ENCODE results near the gene SEMA3B.
A peak's percentile ranks its signal among the peaks of the same experiment; 100 is the strongest.
"Not testable (repeated sequence)": the region's sequence is repeated elsewhere in the genome, so short reads cannot be mapped to it uniquely, and the experiment has no call there.

Gene SEMA3B

DNA sequence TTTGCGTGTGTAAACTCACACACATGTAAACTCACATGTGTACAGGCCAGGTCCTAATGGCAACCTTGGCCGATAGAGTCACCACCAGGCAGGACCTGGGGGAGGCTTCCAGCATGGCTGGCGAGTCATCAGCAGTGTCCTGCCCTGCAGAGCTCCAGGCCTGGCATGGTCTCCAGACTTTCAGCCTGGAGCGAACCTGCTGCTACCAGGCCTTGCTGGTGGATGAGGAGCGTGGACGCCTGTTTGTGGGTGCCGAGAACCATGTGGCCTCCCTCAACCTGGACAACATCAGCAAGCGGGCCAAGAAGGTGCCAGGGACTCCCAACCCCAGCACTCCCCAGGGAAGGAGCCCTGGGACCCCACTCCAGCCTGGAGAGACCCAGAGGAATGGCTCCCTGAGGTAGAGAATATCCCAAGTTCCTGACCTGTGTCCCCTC, 1.0 kb downstream of the SEMA3B start:
- no peak overlapping the region for H3K4me3 ChIP-seq (ENCODE audit: low read depth, low read length)
- DNase-seq (ENCODE audit: low read depth) = no peak

DNA sequence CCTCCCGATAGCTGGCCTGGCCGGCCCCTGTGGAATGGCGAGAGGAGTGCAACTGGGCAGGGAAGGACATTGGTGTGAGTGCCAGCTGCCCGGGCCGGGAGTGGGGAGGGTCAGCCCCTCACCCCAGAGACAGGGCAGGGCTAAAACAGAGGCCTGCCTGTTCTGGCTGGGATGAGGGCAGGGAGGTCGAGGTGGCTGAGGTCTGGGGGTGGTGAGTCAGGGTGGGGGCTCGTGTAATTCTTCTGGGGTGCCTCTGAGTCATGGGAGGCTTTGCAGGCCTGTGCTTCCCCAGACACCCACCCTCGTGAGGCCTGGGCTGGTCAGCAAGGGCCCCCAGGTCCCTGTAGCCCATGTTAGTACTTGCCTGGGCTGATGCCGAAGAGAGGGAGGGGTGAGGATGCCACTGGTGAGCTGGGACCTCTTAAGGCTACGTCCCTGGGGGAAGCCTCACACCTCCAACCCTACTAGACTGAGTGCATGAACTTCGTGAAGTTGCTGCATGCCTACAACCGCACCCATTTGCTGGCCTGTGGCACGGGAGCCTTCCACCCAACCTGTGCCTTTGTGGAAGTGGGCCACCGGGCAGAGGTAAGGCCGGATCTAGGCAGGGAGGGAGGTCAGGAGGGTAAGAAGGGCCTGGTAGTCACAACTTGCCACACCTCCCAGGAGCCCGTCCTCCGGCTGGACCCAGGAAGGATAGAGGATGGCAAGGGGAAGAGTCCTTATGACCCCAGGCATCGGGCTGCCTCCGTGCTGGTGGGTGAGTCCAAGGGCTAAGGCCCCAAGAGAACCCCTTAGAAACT, 1.7 kb downstream of the SEMA3B start:
- DNase-seq (ENCODE audit: low read depth) = no peak
- H3K4me3 ChIP-seq (ENCODE audit: low read depth, low read length) = no peak overlapping the region

DNA sequence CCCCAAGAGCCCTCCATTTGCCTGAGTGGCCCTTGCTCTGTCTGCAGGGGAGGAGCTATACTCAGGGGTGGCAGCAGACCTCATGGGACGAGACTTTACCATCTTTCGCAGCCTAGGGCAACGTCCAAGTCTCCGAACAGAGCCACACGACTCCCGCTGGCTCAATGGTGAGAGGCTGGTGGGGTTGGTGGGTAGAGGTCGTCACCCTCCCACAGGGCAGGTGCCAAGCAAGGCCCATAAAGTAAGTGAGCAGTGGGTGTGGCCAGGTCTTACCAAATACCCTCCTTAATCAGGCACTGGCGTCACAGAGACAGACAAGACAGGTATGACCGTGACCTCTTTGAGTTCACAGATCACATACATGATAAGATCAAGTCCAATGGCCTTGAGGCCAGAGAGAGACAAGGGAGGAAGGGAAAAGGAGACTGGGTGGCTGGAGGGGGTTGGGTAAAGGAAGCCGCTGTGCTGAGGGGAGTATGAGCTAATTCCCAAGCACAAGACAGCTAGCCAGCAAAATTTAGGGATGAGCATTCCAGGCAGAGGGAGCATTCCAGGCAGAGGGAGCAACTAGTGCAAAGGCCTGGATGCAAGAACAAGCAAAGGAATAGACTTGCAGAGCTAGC, 2.5 kb downstream of the SEMA3B start:
- no peak overlapping the region for H3K4me3 ChIP-seq (ENCODE audit: low read depth, low read length)
- no peak for DNase-seq (ENCODE audit: low read depth)

DNA sequence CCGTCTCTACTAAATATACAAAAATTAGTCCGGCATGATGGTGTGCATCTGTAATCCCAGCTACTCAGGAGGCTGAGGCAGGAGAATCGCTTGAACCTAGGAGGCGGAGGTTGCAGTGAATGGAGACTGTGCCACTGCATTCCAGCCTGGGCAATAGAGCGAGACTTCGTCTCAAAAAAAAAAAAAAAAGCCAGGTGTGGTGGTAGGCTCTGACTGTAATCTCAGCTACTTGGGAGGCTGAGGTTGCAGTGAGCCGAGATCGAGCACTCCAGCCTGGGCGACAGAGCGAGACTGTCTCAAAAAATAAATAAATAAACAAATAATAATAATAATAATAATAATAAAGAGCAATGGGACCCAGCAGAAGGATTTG, 3.6 kb downstream of the SEMA3B start:
- DNase-seq (ENCODE audit: low read depth); H3K4me3 ChIP-seq (ENCODE audit: low read depth, low read length): not testable (repeated sequence)

DNA sequence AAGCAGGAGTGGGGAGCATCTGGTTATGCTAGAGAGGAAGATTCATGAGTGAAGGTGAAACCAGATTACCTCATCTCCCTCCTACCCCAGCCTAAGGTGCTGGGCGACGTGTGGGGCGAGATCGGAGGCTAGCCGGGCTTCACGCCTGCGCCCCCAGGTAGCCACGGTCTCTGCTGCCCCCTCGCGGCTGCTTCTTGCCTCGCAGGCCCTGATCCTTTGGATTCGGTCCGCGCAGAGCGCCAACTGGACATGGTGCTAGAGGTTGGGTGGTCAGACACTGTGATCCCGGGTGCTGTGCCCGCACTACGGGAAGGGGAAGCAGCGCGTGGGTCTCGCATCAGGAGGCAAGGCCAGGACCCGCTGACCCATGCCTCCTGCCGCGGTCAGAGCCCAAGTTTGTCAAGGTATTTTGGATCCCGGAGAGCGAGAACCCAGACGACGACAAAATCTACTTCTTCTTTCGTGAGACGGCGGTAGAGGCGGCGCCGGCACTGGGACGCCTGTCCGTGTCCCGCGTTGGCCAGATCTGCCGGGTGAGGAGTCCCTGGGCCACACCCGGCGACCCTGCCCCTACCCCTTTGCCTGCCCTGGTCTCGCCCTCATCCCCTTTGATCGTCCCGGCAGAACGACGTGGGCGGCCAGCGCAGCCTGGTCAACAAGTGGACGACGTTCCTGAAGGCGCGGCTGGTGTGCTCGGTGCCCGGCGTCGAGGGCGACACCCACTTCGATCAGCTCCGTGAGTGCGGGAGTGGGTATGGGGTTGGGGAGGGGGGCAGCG, 4.2 kb downstream of the SEMA3B start:
- peak overlapping the region; percentile 27 for H3K4me3 ChIP-seq (ENCODE audit: low read depth, low read length)
- DNase-seq (ENCODE audit: low read depth) = no peak

DNA sequence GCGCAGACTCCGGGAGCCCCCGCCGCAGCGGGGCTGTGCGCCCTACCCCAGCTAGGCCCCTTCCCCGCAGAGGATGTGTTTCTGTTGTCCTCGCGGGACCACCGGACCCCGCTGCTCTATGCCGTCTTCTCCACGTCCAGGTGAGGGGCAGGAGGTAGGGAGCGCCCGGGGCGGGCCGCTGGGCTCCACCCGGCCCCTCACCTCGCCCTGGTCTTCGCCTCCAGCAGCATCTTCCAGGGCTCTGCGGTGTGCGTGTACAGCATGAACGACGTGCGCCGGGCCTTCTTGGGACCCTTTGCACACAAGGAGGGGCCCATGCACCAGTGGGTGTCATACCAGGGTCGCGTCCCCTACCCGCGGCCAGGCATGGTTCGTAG, 4.7 kb downstream of the SEMA3B start:
- DNase-seq (ENCODE audit: low read depth) = no peak
- H3K4me3 ChIP-seq (ENCODE audit: low read depth, low read length) = no peak overlapping the region

DNA sequence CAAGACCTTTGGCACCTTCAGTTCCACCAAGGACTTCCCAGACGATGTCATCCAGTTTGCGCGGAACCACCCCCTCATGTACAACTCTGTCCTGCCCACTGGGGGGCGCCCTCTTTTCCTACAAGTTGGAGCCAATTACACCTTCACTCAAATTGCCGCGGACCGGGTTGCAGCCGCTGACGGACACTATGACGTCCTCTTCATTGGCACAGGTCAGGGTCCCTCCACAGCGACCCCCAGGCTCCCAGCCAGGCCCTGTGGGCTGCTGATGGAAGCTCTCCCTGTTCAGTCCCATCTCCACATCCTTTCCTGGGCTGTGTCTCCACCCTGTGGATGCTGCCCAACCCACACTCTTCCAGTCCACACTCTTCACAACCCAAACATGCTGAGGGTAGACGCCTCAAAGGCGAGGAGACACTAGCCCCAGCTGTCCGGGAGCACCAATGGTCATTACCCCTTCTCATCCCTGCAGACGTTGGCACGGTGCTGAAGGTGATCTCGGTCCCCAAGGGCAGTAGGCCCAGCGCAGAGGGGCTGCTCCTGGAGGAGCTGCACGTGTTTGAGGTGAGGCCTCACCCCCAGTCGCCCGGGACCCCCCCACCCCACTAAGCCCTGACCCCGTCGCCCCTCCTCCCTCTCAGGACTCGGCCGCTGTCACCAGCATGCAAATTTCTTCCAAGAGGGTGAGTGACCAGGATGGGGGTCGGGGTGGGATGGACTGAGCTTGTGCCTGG, 5.6 kb downstream of the SEMA3B start:
- no peak for DNase-seq (ENCODE audit: low read depth)
- no peak overlapping the region for H3K4me3 ChIP-seq (ENCODE audit: low read depth, low read length)

DNA sequence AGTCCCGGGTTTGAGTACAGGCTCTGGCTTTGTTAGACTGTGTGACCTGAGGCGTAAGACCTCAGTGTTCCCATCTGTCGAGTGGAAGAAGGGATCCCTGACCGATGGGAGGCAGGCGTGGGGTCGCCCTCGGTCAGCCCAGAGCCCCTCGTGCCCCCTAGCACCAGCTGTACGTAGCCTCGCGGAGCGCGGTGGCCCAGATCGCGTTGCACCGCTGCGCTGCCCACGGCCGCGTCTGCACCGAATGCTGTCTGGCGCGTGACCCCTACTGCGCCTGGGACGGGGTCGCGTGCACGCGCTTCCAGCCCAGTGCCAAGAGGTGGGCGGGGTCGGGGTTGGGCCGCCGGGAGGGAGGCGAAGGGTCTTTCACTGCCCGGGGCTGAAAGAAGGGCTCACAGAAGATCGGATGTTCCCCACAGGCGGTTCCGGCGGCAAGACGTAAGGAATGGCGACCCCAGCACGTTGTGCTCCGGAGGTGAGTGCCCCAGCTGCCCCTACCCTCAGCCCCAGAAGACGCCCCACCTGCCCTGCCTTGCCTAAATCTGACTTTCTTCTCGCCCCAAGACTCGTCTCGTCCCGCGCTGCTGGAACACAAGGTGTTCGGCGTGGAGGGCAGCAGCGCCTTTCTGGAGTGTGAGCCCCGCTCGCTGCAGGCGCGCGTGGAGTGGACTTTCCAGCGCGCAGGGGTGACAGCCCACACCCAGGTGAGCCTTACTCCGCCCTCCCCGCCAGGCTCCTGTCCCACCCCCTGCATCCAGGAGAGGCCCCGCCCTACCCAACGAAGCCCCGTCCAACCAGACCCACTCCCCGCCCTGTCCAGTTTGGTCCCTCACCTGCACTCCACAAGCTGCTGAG, 6.4 kb downstream of the SEMA3B start:
- H3K4me3 ChIP-seq (ENCODE audit: low read depth, low read length) = no peak overlapping the region
- DNase-seq (ENCODE audit: low read depth) = no peak

DNA sequence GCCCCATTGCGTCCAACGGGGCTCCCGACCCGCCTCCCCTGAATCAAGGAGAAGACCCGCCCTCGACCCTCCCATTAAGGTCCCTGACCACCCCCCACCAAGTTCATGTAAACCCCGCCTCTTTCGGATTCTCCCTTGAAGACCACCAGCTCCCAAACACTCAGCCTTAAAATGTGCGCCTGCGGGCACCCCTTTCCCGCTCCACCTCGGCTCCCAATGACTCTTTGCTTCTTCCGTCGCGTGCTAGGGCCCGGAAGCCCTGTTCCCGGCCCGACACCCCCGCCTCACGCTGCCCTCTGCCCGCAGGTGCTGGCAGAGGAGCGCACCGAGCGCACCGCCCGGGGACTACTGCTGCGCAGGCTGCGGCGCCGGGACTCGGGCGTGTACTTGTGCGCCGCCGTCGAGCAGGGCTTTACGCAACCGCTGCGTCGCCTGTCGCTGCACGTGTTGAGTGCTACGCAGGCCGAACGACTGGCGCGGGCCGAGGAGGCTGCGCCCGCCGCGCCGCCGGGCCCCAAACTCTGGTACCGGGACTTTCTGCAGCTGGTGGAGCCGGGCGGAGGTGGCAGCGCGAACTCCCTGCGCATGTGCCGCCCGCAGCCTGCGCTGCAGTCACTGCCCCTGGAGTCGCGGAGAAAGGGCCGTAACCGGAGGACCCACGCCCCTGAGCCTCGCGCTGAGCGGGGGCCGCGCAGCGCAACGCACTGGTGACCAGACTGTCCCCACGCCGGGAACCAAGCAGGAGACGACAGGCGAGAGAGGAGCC, 7.2 kb downstream of the SEMA3B start:
- DNase-seq (ENCODE audit: low read depth) = no peak
- H3K4me3 ChIP-seq (ENCODE audit: low read depth, low read length) = no peak overlapping the region

DNA sequence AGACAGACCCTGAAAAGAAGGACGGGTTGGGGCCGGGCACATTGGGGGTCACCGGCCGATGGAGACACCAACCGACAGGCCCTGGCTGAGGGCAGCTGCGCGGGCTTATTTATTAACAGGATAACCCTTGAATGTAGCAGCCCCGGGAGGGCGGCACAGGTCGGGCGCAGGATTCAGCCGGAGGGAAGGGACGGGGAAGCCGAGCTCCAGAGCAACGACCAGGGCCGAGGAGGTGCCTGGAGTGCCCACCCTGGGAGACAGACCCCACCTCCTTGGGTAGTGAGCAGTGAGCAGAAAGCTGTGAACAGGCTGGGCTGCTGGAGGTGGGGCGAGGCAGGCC, 7.8 kb downstream of the SEMA3B start:
- H3K4me3 ChIP-seq (ENCODE audit: low read depth, low read length) = no peak overlapping the region

DNA sequence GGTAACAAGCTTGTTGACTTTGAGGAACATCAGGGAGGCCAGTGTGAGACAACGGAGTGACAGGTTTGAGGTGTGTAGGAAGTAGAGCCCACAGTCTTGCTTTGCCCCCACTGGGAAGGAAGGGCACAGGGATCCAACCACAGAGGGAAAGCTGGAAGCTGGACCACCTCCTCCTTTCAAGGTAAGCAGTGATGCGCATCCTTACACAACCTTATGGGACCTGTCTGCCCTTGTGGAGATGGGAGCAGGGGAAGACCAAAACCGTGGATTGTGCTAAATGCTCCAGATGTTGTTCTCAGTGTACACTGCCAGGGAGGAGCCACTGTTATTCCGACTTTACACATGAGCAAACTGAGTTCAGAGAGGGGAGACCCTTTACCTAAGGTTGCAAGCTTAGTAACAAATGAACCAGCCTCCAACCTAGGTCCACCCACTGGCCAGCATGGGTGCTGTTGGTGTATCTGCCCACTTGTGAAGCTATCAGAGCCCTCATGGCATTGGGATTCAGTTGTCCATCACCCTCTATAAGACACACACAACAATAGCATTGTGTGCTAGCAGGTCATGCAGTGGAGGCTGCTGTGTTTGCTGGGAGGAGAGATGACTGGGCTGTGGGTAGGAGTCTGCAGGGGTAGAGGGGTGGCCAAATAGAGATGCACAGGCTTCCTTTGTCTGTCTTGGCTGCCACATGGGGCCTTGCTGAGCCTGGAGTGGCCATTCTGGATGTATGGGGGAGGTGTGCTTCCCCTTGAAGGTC, 9.4 kb downstream of the SEMA3B start:
- no peak overlapping the region for H3K4me3 ChIP-seq (ENCODE audit: low read depth, low read length)
- no peak for DNase-seq (ENCODE audit: low read depth)

More for the DNA sequence above, 7.8 kb downstream of the SEMA3B start:
- DNase-seq (ENCODE audit: low read depth) = no peak

DNA sequence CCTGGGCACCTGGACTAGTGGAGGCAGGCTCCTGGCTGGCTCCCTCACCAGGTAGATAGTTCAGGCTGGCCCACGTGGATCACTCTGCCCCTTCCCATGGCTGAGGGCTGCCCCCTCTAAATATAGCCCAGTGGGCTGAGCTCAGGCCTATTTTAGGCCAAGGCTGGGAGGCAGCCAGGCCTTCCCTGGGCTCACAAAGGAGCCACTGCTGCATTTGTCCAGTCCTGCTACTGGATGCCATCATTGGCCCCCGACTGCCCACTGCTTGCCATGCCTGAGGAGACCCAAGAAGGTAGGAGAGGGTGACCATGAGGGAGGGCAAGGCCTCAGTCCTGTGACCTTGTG, 9.9 kb downstream of the SEMA3B start, which contains the start of gene LSMEM2:
Gene LSMEM2, plus strand, starts transcription at position 208 of the 345 bp plus-strand sequence. Its CDS starts 27 bp downstream, at position 235.
- H3K4me3 ChIP-seq (ENCODE audit: low read depth, low read length) = no peak within 1 kb of the TSS
- no peak for DNase-seq (ENCODE audit: low read depth)

DNA sequence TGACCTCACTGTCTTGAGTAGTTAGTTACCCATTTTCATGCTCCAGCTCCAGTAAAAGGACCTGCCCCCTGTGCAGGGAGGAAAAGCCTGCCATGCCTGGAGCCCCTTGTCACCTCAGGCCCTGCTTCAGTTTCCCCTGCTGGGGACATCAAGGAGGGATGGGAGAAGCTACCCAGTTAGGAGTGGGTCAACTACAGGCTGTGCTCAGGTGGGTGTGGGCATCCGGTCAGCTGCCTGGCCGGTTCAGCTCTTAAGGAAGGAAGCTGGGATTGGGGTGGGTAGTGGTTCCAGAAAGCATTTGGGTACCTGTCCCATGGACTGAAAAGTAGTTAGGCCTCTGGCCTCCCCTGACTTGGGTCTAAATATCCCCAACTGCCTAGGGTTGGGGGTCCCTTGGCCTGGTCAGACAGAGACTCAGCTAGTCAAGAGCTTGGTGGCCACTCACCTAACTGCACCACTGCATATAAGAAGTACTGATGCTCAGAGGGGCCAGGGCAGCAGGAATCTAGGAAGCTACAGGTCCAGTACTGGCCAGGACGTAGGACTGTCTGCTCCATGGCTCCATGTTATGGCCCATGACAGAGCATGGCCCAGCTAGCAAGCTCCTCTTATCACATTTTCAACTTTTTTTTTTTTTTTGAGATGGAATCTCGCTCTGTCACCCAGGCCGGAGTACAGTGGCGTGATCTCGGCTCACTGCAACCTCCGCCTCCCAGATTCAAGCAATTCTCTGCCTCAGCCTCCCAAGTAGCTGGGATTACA, 10.5 kb downstream of the SEMA3B start:
- no peak for DNase-seq (ENCODE audit: low read depth)
- H3K4me3 ChIP-seq (ENCODE audit: low read depth, low read length) = no peak overlapping the region

DNA sequence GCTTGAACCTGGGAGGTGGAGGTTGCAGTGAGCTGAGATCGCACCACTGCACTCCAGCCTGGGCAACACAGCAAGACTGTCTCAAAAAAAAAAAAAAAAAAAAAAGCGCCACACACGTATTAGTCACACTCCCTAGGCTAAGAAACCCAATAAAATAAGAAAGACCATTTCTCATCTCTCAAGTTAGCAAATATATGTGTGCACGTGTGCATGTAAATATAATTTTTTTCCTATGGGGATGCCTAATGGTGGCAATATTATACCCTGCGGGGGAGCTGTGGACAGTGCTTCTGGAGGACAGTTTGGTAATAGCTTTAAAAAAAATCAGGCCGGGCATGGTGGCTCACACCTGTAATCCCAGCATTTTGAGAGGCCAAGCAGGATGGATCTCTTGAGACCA, 15.2 kb downstream of the SEMA3B start:
- not testable (repeated sequence) for H3K4me3 ChIP-seq (ENCODE audit: low read depth, low read length); DNase-seq (ENCODE audit: low read depth)

DNA sequence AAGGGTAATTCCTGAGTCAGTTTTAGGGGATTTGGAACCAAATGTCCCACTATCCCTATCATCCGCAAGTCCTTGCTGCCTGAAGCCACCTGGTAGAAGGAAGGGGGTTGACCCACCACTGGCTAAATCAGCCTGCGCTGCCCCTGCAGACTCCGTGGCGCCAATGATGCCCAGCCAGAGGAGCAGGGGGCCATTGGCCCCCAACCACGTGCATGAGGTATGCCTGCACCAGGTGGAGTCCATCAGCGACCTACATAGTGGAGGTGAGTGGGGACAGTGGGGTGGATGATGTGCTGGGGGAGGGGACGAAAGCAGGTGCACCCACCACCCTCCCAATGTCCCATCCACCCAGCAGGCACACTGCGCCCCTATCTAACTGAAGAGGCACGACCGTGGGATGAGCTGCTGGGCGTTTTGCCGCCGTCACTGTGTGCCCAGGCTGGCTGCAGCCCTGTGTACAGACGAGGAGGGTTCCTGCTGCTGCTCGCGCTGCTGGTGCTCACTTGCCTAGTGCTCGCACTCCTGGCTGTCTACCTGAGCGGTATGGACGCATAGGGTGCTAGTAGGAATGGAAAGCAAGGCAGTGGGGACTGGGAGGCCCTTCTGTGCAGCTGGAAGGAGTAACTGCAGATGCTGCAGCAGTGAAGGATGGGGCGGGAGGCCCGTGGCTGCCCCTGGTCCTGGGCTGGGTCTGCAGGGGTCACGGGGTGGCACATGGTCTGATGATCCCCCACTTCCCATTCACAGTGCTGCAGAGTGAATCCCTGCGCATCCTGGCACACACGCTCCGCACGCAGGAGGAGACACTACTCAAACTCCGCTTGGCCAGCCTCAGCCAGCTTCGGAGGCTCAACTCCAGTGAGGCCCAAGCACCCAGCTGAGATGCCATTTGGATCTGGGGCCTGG, 17.6 kb downstream of the SEMA3B start:
- no peak for DNase-seq (ENCODE audit: low read depth)
- H3K4me3 ChIP-seq (ENCODE audit: low read depth, low read length) = no peak overlapping the region

DNA sequence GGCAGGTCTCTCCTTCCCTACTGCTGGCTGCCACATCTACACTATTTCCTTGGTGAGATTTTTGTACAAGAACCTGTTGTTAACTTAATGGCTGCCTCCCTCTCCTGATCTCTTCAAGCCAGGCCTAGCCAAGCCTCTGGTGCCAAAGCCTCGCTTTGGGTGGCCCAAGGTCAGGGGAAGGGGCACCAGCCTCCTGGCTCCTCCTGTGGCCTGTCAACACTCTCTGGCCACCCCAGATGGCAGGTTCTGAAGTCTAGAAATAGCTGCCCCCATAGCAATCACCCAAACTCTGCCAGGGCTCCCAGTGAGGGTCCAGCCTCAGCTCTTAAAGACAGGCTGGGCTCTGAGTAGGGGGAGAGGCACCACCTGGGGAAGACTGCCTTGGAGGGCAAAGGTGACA, 18.3 kb downstream of the SEMA3B start:
- H3K4me3 ChIP-seq (ENCODE audit: low read depth, low read length) = no peak overlapping the region
- no peak for DNase-seq (ENCODE audit: low read depth)
